Measurements from ENCODE around the gene TMEM9. TPM values are rescaled to one million over a fixed set of nuclear protein-coding genes. Genes with fewer than 3 reads are reported as not detected.

TMEM9 gene
- total RNA-seq, 1 experiment from 2014 or later = 50.2 TPM

DNA sequence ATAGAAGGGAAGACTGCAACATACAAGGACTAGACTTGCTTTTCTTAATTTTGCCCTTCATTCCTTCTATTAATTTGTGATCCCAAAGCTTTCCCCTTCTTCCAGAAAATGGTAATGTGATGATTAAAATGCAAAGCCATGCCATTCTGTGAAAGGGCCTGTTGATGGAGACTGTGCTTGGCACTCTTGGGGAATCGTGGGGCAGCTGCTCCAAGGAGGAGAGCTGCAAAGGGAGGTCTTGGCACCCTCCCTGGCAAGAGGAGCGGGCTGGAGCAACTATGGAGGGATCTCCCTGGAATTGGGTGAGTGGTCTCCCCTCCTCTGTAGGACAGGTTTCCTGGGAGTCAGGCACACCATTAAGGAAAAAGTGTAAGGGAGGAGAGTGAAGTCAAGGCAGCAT, 58.7 kb downstream of the TMEM9 start:
- in situ Hi-C loops (cut with HindIII; ENCODE audit: low pct_unique_long_range_greater_than_20kb, low sequenced_read_pairs) = no loop called here
- CTCF ChIA-PET = no interaction called here
- BruUV-seq (replicated peaks) = no TSS peak

DNA sequence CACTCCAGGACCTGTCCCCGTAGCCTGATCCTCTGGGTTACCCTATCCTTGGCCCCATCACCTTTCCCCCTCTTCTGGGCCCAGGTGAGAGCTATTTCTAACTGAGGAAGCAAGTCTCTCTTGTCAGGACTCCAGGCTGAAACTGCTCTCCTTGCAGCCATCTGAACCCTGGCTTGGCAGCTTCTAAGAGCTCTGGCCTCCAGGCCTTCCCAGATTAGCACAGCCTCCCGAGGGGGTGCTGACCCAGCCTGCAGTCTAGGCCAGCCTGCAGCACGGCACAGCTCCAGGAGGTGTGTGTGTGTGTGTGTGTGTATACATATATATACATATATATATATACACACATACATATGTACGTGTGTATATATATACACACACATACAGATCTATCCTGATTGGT, 59.4 kb downstream of the TMEM9 start:
- H3K27me3 ChIP-seq (ENCODE audit: control insufficient read depth, insufficient read depth, low read length) = no peaks in the 10 kb centered on the region; the same call in 1 of the 2 replicates
- ATAC-seq = no peak

More for the DNA sequence above, 58.7 kb downstream of the TMEM9 start:
- Histone ChIP-seq H3K4me1 (ENCODE audit: control insufficient read depth, insufficient read depth, low read length) (no peaks in the 10 kb centered on the region), H3K9me3 (ENCODE audit: control insufficient read depth, insufficient read depth, low read depth, low read length) (no peaks in the 10 kb centered on the region), H3K4me3 (ENCODE audit: low read depth in 2 of 2, low read length in 2 of 2) (no peak overlapping the region), H3K27ac (ENCODE audit: low read length) (no peak overlapping the region), H3K27me3 (ENCODE audit: control insufficient read depth, insufficient read depth, low read length) (no peaks in the 10 kb centered on the region; the same call in 1 of the 2 replicates), H3K36me3 (ENCODE audit: control insufficient read depth, insufficient read depth, low read length) (no peaks in the 10 kb centered on the region)
- no peak for DNase-seq (ENCODE audit: low read depth, low spot score)
- TF ChIP-seq SIN3A (IDR thresholded peaks at IDR 0.05; ENCODE audit: borderline replicate concordance, insufficient read depth, low read depth, low read length) = no peak
- intact Hi-C loops (cut with micrococcal nuclease; ENCODE audit: unreplicated experiment) = no loop called here
- POLR2A ChIA-PET = no interaction called here
- no peak for ATAC-seq

DNA sequence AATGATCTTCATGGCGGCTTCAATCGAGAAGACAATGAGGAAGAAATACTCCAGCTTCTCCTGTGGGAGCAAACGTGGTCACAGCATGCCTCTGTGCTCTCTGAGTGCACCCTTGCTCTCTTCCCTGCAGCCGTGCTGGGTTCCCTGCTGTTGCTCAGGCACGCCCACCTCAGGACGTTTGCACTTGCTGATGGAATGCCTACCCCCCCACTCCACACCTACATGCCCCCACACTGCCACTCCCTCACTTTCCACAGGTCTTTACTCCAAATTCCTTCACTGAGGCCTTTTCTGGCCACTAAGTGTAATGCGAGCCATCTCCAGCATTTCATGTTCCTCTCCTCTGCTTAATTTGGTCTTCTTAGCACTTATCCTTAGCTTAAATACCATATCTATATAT, 60.3 kb downstream of the TMEM9 start:
- Histone ChIP-seq H3K36me3 (ENCODE audit: control insufficient read depth, insufficient read depth, low read length) (no peaks in the 10 kb centered on the region), H3K4me3 (ENCODE audit: low read depth in 2 of 2, low read length in 2 of 2) (no peak overlapping the region), H3K9me3 (ENCODE audit: control insufficient read depth, insufficient read depth, low read depth, low read length) (no peaks in the 10 kb centered on the region), H3K27ac (ENCODE audit: low read length) (no peak overlapping the region), H3K27me3 (ENCODE audit: control insufficient read depth, insufficient read depth, low read length) (no peaks in the 10 kb centered on the region; the same call in 1 of the 2 replicates), H3K4me1 (ENCODE audit: control insufficient read depth, insufficient read depth, low read length) (no peaks in the 10 kb centered on the region)
- CTCF ChIA-PET = no interaction called here
- intact Hi-C loops (cut with micrococcal nuclease; ENCODE audit: unreplicated experiment) = no loop called here
- BruUV-seq (replicated peaks) = no TSS peak
- POLR2A ChIA-PET = no interaction called here
- DNase-seq (ENCODE audit: low read depth, low spot score) (no peak), ATAC-seq (no peak)
- TF ChIP-seq TCF7L2 (IDR thresholded peaks at IDR 0.05; ENCODE audit: low read depth, low read length) (no peak), POLR2AphosphoS5 (IDR thresholded peaks at IDR 0.05; ENCODE audit: low read depth, low read length) (no peak), SIN3A (IDR thresholded peaks at IDR 0.05; ENCODE audit: borderline replicate concordance, insufficient read depth, low read depth, low read length) (no peak)
- TF ChIP-seq, protein P1, sequence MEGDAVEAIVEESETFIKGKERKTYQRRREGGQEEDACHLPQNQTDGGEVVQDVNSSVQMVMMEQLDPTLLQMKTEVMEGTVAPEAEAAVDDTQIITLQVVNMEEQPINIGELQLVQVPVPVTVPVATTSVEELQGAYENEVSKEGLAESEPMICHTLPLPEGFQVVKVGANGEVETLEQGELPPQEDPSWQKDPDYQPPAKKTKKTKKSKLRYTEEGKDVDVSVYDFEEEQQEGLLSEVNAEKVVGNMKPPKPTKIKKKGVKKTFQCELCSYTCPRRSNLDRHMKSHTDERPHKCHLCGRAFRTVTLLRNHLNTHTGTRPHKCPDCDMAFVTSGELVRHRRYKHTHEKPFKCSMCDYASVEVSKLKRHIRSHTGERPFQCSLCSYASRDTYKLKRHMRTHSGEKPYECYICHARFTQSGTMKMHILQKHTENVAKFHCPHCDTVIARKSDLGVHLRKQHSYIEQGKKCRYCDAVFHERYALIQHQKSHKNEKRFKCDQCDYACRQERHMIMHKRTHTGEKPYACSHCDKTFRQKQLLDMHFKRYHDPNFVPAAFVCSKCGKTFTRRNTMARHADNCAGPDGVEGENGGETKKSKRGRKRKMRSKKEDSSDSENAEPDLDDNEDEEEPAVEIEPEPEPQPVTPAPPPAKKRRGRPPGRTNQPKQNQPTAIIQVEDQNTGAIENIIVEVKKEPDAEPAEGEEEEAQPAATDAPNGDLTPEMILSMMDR (IDR thresholded peaks at IDR 0.05) = no peak
- TF ChIP-seq, protein P2, sequence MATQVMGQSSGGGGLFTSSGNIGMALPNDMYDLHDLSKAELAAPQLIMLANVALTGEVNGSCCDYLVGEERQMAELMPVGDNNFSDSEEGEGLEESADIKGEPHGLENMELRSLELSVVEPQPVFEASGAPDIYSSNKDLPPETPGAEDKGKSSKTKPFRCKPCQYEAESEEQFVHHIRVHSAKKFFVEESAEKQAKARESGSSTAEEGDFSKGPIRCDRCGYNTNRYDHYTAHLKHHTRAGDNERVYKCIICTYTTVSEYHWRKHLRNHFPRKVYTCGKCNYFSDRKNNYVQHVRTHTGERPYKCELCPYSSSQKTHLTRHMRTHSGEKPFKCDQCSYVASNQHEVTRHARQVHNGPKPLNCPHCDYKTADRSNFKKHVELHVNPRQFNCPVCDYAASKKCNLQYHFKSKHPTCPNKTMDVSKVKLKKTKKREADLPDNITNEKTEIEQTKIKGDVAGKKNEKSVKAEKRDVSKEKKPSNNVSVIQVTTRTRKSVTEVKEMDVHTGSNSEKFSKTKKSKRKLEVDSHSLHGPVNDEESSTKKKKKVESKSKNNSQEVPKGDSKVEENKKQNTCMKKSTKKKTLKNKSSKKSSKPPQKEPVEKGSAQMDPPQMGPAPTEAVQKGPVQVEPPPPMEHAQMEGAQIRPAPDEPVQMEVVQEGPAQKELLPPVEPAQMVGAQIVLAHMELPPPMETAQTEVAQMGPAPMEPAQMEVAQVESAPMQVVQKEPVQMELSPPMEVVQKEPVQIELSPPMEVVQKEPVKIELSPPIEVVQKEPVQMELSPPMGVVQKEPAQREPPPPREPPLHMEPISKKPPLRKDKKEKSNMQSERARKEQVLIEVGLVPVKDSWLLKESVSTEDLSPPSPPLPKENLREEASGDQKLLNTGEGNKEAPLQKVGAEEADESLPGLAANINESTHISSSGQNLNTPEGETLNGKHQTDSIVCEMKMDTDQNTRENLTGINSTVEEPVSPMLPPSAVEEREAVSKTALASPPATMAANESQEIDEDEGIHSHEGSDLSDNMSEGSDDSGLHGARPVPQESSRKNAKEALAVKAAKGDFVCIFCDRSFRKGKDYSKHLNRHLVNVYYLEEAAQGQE (IDR thresholded peaks at IDR 0.05; ENCODE audit: insufficient read depth in 1 of 2, low read depth in 2 of 2, low read length in 1 of 2) = no peak
- in situ Hi-C loops (cut with HindIII; ENCODE audit: low pct_unique_long_range_greater_than_20kb, low sequenced_read_pairs) = no loop called here

More for the DNA sequence above, 59.4 kb downstream of the TMEM9 start:
- DNase-seq (ENCODE audit: low read depth, low spot score) = no peak
- no peaks in the 10 kb centered on the region for H3K4me1 ChIP-seq (ENCODE audit: control insufficient read depth, insufficient read depth, low read length)
- intact Hi-C loops (cut with micrococcal nuclease; ENCODE audit: unreplicated experiment) (no loop called here), in situ Hi-C loops (cut with HindIII; ENCODE audit: low pct_unique_long_range_greater_than_20kb, low sequenced_read_pairs) (no loop called here)
- H3K9me3 ChIP-seq (ENCODE audit: control insufficient read depth, insufficient read depth, low read depth, low read length) = no peaks in the 10 kb centered on the region
- H3K27ac ChIP-seq (ENCODE audit: low read length) = no peak overlapping the region
- CTCF ChIA-PET = no interaction called here
- H3K4me3 ChIP-seq (ENCODE audit: low read depth in 2 of 2, low read length in 2 of 2) = no peak overlapping the region
- H3K36me3 ChIP-seq (ENCODE audit: control insufficient read depth, insufficient read depth, low read length) = no peaks in the 10 kb centered on the region
- POLR2A ChIA-PET = no interaction called here
- no TSS peak for BruUV-seq (replicated peaks)
- TF ChIP-seq, protein P1 (IDR thresholded peaks at IDR 0.05) = no peak
- TF ChIP-seq, protein P2 (IDR thresholded peaks at IDR 0.05; ENCODE audit: insufficient read depth in 1 of 2, low read depth in 2 of 2, low read length in 1 of 2) = no peak
- TF ChIP-seq TCF7L2 (IDR thresholded peaks at IDR 0.05; ENCODE audit: low read depth, low read length) = no peak
- TF ChIP-seq SIN3A (IDR thresholded peaks at IDR 0.05; ENCODE audit: borderline replicate concordance, insufficient read depth, low read depth, low read length) = no peak
- no peak for TF ChIP-seq POLR2AphosphoS5 (IDR thresholded peaks at IDR 0.05; ENCODE audit: low read depth, low read length)
